ENCODE results near the gene DSE. TPM values are rescaled to one million over a fixed set of nuclear protein-coding genes. Genes with fewer than 3 reads are reported as not detected.

Gene DSE
- total RNA-seq, 1 donor = 93.3 TPM

GRCh38 chr6:116437656-116438055 is 66.9 kb downstream of the DSE start:
- TF ChIP-seq, protein P1, sequence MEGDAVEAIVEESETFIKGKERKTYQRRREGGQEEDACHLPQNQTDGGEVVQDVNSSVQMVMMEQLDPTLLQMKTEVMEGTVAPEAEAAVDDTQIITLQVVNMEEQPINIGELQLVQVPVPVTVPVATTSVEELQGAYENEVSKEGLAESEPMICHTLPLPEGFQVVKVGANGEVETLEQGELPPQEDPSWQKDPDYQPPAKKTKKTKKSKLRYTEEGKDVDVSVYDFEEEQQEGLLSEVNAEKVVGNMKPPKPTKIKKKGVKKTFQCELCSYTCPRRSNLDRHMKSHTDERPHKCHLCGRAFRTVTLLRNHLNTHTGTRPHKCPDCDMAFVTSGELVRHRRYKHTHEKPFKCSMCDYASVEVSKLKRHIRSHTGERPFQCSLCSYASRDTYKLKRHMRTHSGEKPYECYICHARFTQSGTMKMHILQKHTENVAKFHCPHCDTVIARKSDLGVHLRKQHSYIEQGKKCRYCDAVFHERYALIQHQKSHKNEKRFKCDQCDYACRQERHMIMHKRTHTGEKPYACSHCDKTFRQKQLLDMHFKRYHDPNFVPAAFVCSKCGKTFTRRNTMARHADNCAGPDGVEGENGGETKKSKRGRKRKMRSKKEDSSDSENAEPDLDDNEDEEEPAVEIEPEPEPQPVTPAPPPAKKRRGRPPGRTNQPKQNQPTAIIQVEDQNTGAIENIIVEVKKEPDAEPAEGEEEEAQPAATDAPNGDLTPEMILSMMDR (IDR thresholded peaks at IDR 0.05; ENCODE audit: insufficient read depth, low read depth, low read length) = no peak

GRCh38 chr6:116438590-116439448 is 68.1 kb downstream of the DSE start:
- TF ChIP-seq, protein P1 (IDR thresholded peaks at IDR 0.05; ENCODE audit: insufficient read depth, low read depth, low read length) = no peak
- no peak for DNase-seq (ENCODE audit: low read depth)
- H3K4me3 ChIP-seq (ENCODE audit: low read depth, low read length) = no peak overlapping the region

More at GRCh38 chr6:116437656-116438055, 66.9 kb downstream of the DSE start:
- no peak for DNase-seq (ENCODE audit: low read depth)
- no peak overlapping the region for H3K4me3 ChIP-seq (ENCODE audit: low read depth, low read length)

DNA sequence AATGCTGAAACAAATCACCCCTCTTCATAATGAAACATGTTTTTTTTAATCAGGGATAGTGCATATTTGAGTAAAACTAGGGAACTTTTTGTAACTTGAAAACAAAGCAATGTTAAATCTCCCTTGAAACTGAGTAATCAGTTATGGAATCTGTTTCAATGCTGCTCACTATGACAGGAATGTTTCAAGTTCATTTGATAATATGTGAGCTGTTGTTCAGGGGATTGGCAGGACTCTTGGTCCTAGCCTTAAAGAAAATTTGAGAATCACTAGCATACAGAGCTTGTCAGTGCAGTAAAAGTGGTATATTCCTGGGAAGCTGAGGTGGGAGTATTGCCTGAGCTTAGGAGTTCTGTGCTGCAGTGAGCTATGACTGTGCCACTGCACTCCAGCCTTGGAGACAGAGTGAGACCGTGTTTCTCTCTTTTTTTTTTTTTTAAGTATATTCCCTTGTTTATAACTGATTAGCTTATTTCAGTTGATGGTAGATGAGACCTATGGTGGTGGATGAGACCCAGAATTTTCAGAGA is 68.8 kb downstream of the DSE start:
- TF ChIP-seq, protein P1 (IDR thresholded peaks at IDR 0.05; ENCODE audit: insufficient read depth, low read depth, low read length) = no peak
- no peak overlapping the region for H3K4me3 ChIP-seq (ENCODE audit: low read depth, low read length)
- no peak for DNase-seq (ENCODE audit: low read depth)

DNA sequence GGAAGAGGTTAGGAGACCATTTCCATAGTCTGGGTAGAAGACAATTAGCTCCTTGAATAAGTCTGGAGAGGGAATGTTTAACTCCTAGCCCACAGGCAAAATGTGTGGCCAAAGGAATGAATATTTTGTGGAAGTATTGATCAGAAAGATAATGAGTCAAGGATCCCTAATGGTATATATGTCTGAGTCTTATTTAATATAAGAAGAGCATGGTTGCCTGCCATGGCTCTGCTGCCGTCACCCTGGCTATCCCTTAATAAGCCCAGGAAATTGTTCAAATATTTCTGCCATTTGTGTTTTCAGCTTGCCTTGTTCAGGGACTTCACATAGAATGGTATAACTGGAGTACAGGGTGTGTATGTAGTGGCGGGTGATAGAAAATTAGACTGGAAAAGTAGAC is 72.4 kb downstream of the DSE start:
- TF ChIP-seq, protein P1 (IDR thresholded peaks at IDR 0.05; ENCODE audit: insufficient read depth, low read depth, low read length) = no peak
- no peak overlapping the region for H3K4me3 ChIP-seq (ENCODE audit: low read depth, low read length)
- DNase-seq (ENCODE audit: low read depth) = no peak

DNA sequence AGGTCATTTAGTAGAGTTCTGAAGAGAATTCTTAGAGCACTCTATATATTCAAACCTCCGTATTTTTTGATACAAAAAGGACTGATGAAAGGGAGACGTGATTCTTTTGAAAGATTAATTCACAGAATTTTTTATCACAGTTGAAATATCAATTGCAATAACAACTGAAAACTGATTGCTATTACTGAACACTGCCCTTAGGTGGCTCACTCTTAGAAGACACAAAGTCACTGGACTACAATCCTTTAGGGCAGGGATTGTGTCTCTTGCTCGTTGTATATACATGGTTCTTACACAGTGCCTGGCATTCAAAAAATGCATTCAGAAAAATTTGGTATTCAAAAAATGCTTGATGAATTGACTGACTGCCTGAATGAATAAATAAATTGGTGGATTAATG is 73.3 kb downstream of the DSE start:
- peak; percentile 43 for DNase-seq (ENCODE audit: low read depth)
- H3K4me3 ChIP-seq (ENCODE audit: low read depth, low read length) = no peak overlapping the region
- TF ChIP-seq, protein P1 (IDR thresholded peaks at IDR 0.05; ENCODE audit: insufficient read depth, low read depth, low read length) = peak; percentile 58

DNA sequence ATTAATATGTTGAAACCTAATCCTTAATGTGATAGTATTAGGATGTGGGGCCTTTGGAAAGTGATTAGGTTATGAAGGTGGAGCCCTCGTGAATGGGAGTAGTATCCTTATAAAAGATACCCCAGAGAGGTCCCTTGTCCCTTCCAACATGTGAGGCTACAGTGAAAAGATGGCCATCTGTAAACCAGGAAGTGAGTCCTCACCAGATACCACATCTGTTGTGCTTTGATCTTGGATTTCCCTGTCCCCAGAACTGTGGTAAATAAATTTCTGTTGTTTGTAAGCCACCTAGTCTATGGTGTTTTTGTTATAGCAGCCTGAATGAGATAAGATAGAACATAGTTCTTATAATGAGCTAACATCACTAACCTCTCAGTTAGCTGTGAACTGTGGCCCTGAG is 73.8 kb downstream of the DSE start:
- H3K4me3 ChIP-seq (ENCODE audit: low read depth, low read length) = no peak overlapping the region
- no peak for DNase-seq (ENCODE audit: low read depth)
- TF ChIP-seq, protein P1 (IDR thresholded peaks at IDR 0.05; ENCODE audit: insufficient read depth, low read depth, low read length) = no peak

All from fibroblast of villous mesenchyme (primary cell).